ENCODE measurements around the gene NUBP2. TPM values are rescaled to one million over a fixed set of nuclear protein-coding genes. Genes with fewer than 3 reads are reported as not detected.

Gene NUBP2
- total and polyA plus RNA-seq, 2 experiments from 2014 or later, result 79.4 to 175 TPM

GRCh38 chr16:1791256-1791942 lies 8.6 kb downstream of the NUBP2 start (continued):
- TF ChIP-seq ZNF462 (CRISPR knock-in tag; IDR thresholded peaks at IDR 0.05) (no peak), CTCF (conservative IDR thresholded peaks at IDR 0.05; ENCODE audit: low read depth in 2 of 2) (no peak), ETS1 (IDR thresholded peaks at IDR 0.05) (no peak), STAT1 (IDR thresholded peaks at IDR 0.05; ENCODE audit: unreplicated experiment) (no peak), NANOG (IDR thresholded peaks at IDR 0.05; ENCODE audit: borderline replicate concordance) (no peak)
